Measurements from ENCODE around the gene KHDC4. TPM values are rescaled to one million over a fixed set of nuclear protein-coding genes. Genes with fewer than 3 reads are reported as not detected.

The KHDC4 gene
- total and polyA plus RNA-seq, 2 of the 13 experiments (the other 11 are each of a cell fraction or from before 2014, with no cell fraction given), result 33.5 to 92.0 TPM

- TF ChIP-seq ATAD3A (CRISPR knock-in tag; IDR thresholded peaks at IDR 0.05) (no peak), SMAD9 (CRISPR knock-in tag; IDR thresholded peaks at IDR 0.05) (no peak), ZC3H4 (CRISPR knock-in tag; IDR thresholded peaks at IDR 0.05; ENCODE audit: borderline replicate concordance) (no peak), TFDP2 (CRISPR knock-in tag; IDR thresholded peaks at IDR 0.05) (no peak), ZFX (CRISPR knock-in tag; IDR thresholded peaks at IDR 0.05; ENCODE audit: low read depth) (0 out of 2 replicates have a peak, but pooled peaks have one; percentile 4), EHMT2 (IDR thresholded peaks at IDR 0.05; ENCODE audit: borderline replicate concordance, low read depth, low read length) (no peak), ZFP62 (CRISPR knock-in tag; IDR thresholded peaks at IDR 0.05) (no peak), ZMYM4 (CRISPR knock-in tag; IDR thresholded peaks at IDR 0.05) (0 out of 2 replicates have a peak, but pooled peaks have one; percentile 10), ZNF274 (CRISPR knock-in tag; IDR thresholded peaks at IDR 0.05) (no peak), ZNF652 (CRISPR knock-in tag; IDR thresholded peaks at IDR 0.05; ENCODE audit: borderline replicate concordance, low read depth) (no peak), FOXO4 (CRISPR knock-in tag; conservative IDR thresholded peaks at IDR 0.05) (no peak), FOXC1 (CRISPR knock-in tag; IDR thresholded peaks at IDR 0.05; ENCODE audit: borderline replicate concordance) (no peak), ZNF674 (CRISPR knock-in tag; IDR thresholded peaks at IDR 0.05; ENCODE audit: low read depth) (no peak), DNMT3B (CRISPR knock-in tag; conservative IDR thresholded peaks at IDR 0.05) (no peak), ZNF740 (CRISPR knock-in tag; IDR thresholded peaks at IDR 0.05) (no peak), ZNF577 (CRISPR knock-in tag; IDR thresholded peaks at IDR 0.05; ENCODE audit: borderline replicate concordance, low read depth) (no peak), ZNF441 (CRISPR knock-in tag; IDR thresholded peaks at IDR 0.05; ENCODE audit: borderline replicate concordance) (no peak), ZNF225 (CRISPR knock-in tag; IDR thresholded peaks at IDR 0.05) (no peak), SYNCRIP (IDR thresholded peaks at IDR 0.05; ENCODE audit: insufficient read depth, low read depth, low read length) (no peak), SMC3 (IDR thresholded peaks at IDR 0.05; ENCODE audit: low read length) (no peak), HNRNPLL (IDR thresholded peaks at IDR 0.05; ENCODE audit: low read depth, low read length, poor library complexity, severe bottlenecking) (no peak), ZNF337 (CRISPR knock-in tag; IDR thresholded peaks at IDR 0.05; ENCODE audit: borderline replicate concordance, low read depth) (no peak), SRSF4 (IDR thresholded peaks at IDR 0.05; ENCODE audit: low read depth, low read length, poor library complexity, severe bottlenecking) (no peak), JUND (CRISPR knock-in tag; IDR thresholded peaks at IDR 0.05) (no peak), NR2C2 (CRISPR knock-in tag; IDR thresholded peaks at IDR 0.05; ENCODE audit: borderline replicate concordance) (no peak), ZNF18 (CRISPR knock-in tag; IDR thresholded peaks at IDR 0.05; ENCODE audit: insufficient replicate concordance) (no peak)
Observed at GRCh38 chr1:155940993-155941844, 7.0 kb upstream of the KHDC4 start, which contains the start of gene RXFP4 (continued).
